ENCODE measurements around the gene IFT22. TPM values are rescaled to one million over a fixed set of nuclear protein-coding genes. Genes with fewer than 3 reads are reported as not detected.

Gene IFT22
- total and polyA plus RNA-seq, 2 of the 8 experiments (the other 6 are each of a cell fraction or from before 2014, with no cell fraction given), result 17.7 to 18.9 TPM

GRCh38 chr7:101294039-101294831, 27.4 kb downstream of the IFT22 start (continued):
- TF ChIP-seq CTCF (IDR thresholded peaks at IDR 0.05; ENCODE audit: control extremely low read depth in 1 of 3, insufficient read depth in 1 of 3, low read depth in 1 of 3, low read length in 3 of 3) (peak in 1 of 3 experiments; percentile 3; a peak in 1 of 4 replicates), FOSL1 (IDR thresholded peaks at IDR 0.05; ENCODE audit: insufficient read depth, low read depth, low read length) (no peak), EZH2 (IDR thresholded peaks at IDR 0.05; ENCODE audit: low read depth, low read length, severe bottlenecking) (no peak), POU5F1 (IDR thresholded peaks at IDR 0.05; ENCODE audit: low read depth, low read length) (no peak; the same call in 1 of the 2 replicates), TAF7 (optimal IDR thresholded peaks at IDR 0.05; ENCODE audit: borderline replicate concordance, low read depth, low read length) (peak; percentile 85), E2F6 (IDR thresholded peaks at IDR 0.05) (0 out of 2 replicates have a peak, but pooled peaks have one; percentile 15), GABPA (IDR thresholded peaks at IDR 0.05; ENCODE audit: borderline replicate concordance, insufficient read depth, low read length) (no peak), EGR1 (IDR thresholded peaks at IDR 0.05; ENCODE audit: borderline replicate concordance, low read depth, low read length) (0 out of 2 replicates have a peak, but pooled peaks have one; percentile 7)

Data from H1 (cell line).